H9 (cell line): ENCODE data around the gene PCDHGC5. TPM values are rescaled to one million over a fixed set of nuclear protein-coding genes. Genes with fewer than 3 reads are reported as not detected.

ENCODE experiments used
- DNase-seq: peaks from one replicate; pipeline ENCODE4 v3.0.0-alpha.2; 2017
- H2AFZ ChIP-seq: one replicate; pipeline ENCODE4 v1.6.1; 2013; ENCODE audit warnings: mild to moderate bottlenecking, low read length, control low read depth, moderate library complexity
- H2AK5ac ChIP-seq: 2 replicates; pipeline ENCODE4 v1.6.1; 2013; ENCODE audit warnings: low read length, control low read depth, mixed read lengths; ENCODE audit not compliant: insufficient read length
- H2BK120ac ChIP-seq: one replicate; pipeline ENCODE4 v1.6.1; 2013; ENCODE audit warnings: low read depth, mild to moderate bottlenecking, low read length, control low read depth, inconsistent platforms; ENCODE audit not compliant: poor library complexity, severe bottlenecking
- H2BK12ac ChIP-seq: 2 replicates; pipeline ENCODE4 v1.6.1; 2013; ENCODE audit warnings: low read length, control low read depth, mixed read lengths, low read depth; ENCODE audit not compliant: insufficient read length
- H2BK15ac ChIP-seq: 2 replicates; pipeline ENCODE4 v1.6.1; 2013; ENCODE audit warnings: low read depth, low read length, control low read depth
- H2BK20ac ChIP-seq: one replicate; pipeline ENCODE4 v1.6.1; 2013; ENCODE audit warnings: low read depth, mild to moderate bottlenecking, low read length, control low read depth, inconsistent platforms; ENCODE audit not compliant: poor library complexity, severe bottlenecking
- H2BK5ac ChIP-seq: 2 replicates; pipeline ENCODE4 v1.6.1; 2013; ENCODE audit warnings: low read length, control low read depth, mixed read lengths; ENCODE audit not compliant: insufficient read length
- H3K14ac ChIP-seq: 2 replicates; pipeline ENCODE4 v1.6.1; 2013; ENCODE audit warnings: low read length, control low read depth; ENCODE audit not compliant: insufficient read depth
- H3K18ac ChIP-seq: 2 replicates; pipeline ENCODE4 v1.6.1; 2013; ENCODE audit warnings: low read depth, mild to moderate bottlenecking, mixed read lengths, low read length, control low read depth; ENCODE audit not compliant: insufficient read length
- H3K23ac ChIP-seq: 2 replicates; pipeline ENCODE4 v1.6.1; 2013; ENCODE audit warnings: low read length, control low read depth, mixed read lengths, low read depth; ENCODE audit not compliant: insufficient read length
- H3K23me2 ChIP-seq: 2 replicates; pipeline ENCODE4 v1.6.1; 2013; ENCODE audit warnings: low read depth, mild to moderate bottlenecking, mixed read lengths, low read length, control low read depth; ENCODE audit not compliant: insufficient read length, poor library complexity, severe bottlenecking
- H3K27ac ChIP-seq: 2 replicates; pipeline ENCODE4 v1.5.1; 2013; ENCODE audit warnings: low read length, control low read depth, mixed read lengths, low read depth; ENCODE audit not compliant: insufficient read length
- H3K27me3 ChIP-seq: 2 replicates; pipeline ENCODE4 v1.6.1; 2013; ENCODE audit warnings: low read length, control low read depth, inconsistent platforms; ENCODE audit not compliant: insufficient read depth
- H3K4ac ChIP-seq: 2 replicates; pipeline ENCODE4 v1.6.1; 2013; ENCODE audit warnings: low read depth, mild to moderate bottlenecking, control low read depth, inconsistent platforms, low read length, moderate library complexity
- H3K4me1 ChIP-seq: 2 replicates; pipeline ENCODE4 v1.6.1; 2013; ENCODE audit warnings: low read length, control low read depth, inconsistent platforms; ENCODE audit not compliant: insufficient read depth
- H3K4me2 ChIP-seq: 2 replicates; pipeline ENCODE4 v1.6.1; 2013; ENCODE audit warnings: low read length, control low read depth, mixed read lengths; ENCODE audit not compliant: insufficient read length, insufficient read depth
- H3K56ac ChIP-seq: 2 replicates; pipeline ENCODE4 v1.6.1; 2013; ENCODE audit warnings: low read depth, mild to moderate bottlenecking, mixed read lengths, low read length, control low read depth; ENCODE audit not compliant: insufficient read length
- H3K79me1 ChIP-seq: 2 replicates; pipeline ENCODE4 v1.6.1; 2013; ENCODE audit warnings: low read depth, mild to moderate bottlenecking, moderate library complexity, low read length, control low read depth, inconsistent platforms; ENCODE audit not compliant: insufficient read depth, poor library complexity, severe bottlenecking
- H3K79me2 ChIP-seq: 2 replicates; pipeline ENCODE4 v1.6.1; 2013; ENCODE audit warnings: low read length, control low read depth, inconsistent platforms; ENCODE audit not compliant: insufficient read depth
- H3K9ac ChIP-seq: 2 replicates; pipeline ENCODE4 v1.6.1; 2013; ENCODE audit warnings: low read length, control low read depth, mixed read lengths; ENCODE audit not compliant: insufficient read length; ENCODE audit errors: extremely low read depth
- H3K9me3 ChIP-seq: one replicate; pipeline ENCODE4 v1.6.1; 2013; ENCODE audit warnings: low read depth, low read length, inconsistent platforms; ENCODE audit not compliant: control insufficient read depth
- H3T11ph ChIP-seq: one replicate; pipeline ENCODE4 v1.6.1; 2013; ENCODE audit warnings: mild to moderate bottlenecking, low read length, control low read depth, inconsistent platforms
- H4K20me1 ChIP-seq: one replicate; pipeline ENCODE4 v1.6.1; 2013; ENCODE audit not compliant: control insufficient read depth, insufficient read length, insufficient read depth
- H4K5ac ChIP-seq: 2 replicates; pipeline ENCODE4 v1.6.1; 2013; ENCODE audit warnings: low read depth, mild to moderate bottlenecking, mixed read lengths, low read length, control low read depth; ENCODE audit not compliant: insufficient read length
- H4K8ac ChIP-seq: replicated peaks from 2 replicates; pipeline ENCODE4 v1.6.1; 2013; ENCODE audit warnings: low read length, control low read depth, mixed read lengths, low read depth; ENCODE audit not compliant: insufficient read length
- H4K91ac ChIP-seq: 2 replicates; pipeline ENCODE4 v1.6.1; 2013; ENCODE audit warnings: low read depth, mild to moderate bottlenecking, moderate library complexity, mixed read lengths, low read length, control low read depth; ENCODE audit not compliant: insufficient read length
- H3K27ac Mint-ChIP-seq, 3 experiments: 2 replicates in 2 of 3; 3 replicates in 1 of 3; pipeline ENCODE4 v1.8.0; 2020 to 2021; ENCODE audit warnings: mixed read lengths in 3 of 3, mild to moderate bottlenecking in 1 of 3, moderate library complexity in 1 of 3
- H3K27me3 Mint-ChIP-seq: 2 replicates; pipeline ENCODE4 v1.8.0; 2021; ENCODE audit warnings: low read depth, mild to moderate bottlenecking, moderate library complexity, mixed read lengths
- H3K36me3 Mint-ChIP-seq, 3 experiments: 2 replicates in 2 of 3; 3 replicates in 1 of 3; pipeline ENCODE4 v1.8.0; 2020 to 2021; ENCODE audit warnings: low read depth in 3 of 3, mixed read lengths in 3 of 3; ENCODE audit not compliant: insufficient read depth in 1 of 3
- H3K4me1 Mint-ChIP-seq, 2 experiments: 2 replicates each; pipeline ENCODE4 v1.8.0; 2020; ENCODE audit warnings: mixed read lengths in 2 of 2
- H3K4me3 Mint-ChIP-seq, 2 experiments: 2 replicates in 1 of 2; 3 replicates in 1 of 2; pipeline ENCODE4 v1.8.0; 2020 to 2021; ENCODE audit warnings: mild to moderate bottlenecking in 2 of 2, mixed read lengths in 2 of 2, moderate library complexity in 1 of 2
- H3K9me3 Mint-ChIP-seq, 2 experiments: 2 replicates in 1 of 2; 3 replicates in 1 of 2; pipeline ENCODE4 v1.8.0; 2020; ENCODE audit warnings: mild to moderate bottlenecking in 2 of 2, mixed read lengths in 2 of 2, moderate library complexity in 1 of 2
- WGBS: extraction: QIAGEN DNeasy Blood & Tissue Kit; methylation state at CpG from one replicate; pipeline ENCODE4 v1.1.7; 2013; ENCODE audit warnings: missing lambda C conversion rate, low lambda C conversion rate, mixed read lengths; ENCODE audit not compliant: insufficient read length; ENCODE audit errors: extremely low coverage; 5-methylcytosine and 5-hydroxymethylcytosine counted together
- total RNA-seq: library from RNA; stranded (reverse); gene quantifications from 2 replicates; pipeline ENCODE4 v1.2.1, GENCODE V29; 2021
- TF ChIP-seq, protein P1 (sequence below): fragments of 200-600 bp; sonication (generic); conservative IDR thresholded peaks from 3 replicates; pipeline ENCODE4 v1.8.0; 2021; ENCODE audit warnings: antibody characterized with exemption, mild to moderate bottlenecking

PCDHGC5 gene
- total RNA-seq, 1 experiment from 2014 or later = 0.66 TPM

DNA sequence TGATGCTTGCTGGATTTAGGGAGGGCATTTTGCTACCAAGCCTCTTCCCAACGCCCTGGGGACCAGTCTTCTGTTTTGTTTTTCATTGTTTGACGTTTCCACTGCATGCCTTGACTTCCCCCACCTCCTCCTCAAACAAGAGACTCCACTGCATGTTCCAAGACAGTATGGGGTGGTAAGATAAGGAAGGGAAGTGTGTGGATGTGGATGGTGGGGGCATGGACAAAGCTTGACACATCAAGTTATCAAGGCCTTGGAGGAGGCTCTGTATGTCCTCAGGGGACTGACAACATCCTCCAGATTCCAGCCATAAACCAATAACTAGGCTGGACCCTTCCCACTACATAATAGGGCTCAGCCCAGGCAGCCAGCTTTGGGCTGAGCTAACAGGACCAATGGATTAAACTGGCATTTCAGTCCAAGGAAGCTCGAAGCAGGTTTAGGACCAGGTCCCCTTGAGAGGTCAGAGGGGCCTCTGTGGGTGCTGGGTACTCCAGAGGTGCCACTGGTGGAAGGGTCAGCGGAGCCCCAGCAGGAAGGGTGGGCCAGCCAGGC lies 23.0 kb downstream of the PCDHGC5 start:
- H2BK5ac ChIP-seq = no peak overlapping the region
- H2BK15ac ChIP-seq = no peak overlapping the region
- no peak overlapping the region for H3T11ph ChIP-seq
- H3K56ac ChIP-seq = no peak overlapping the region
- no peak overlapping the region for H3K9ac ChIP-seq
- H3K27ac Mint-ChIP-seq = no peak overlapping the region
- no peak overlapping the region for H3K14ac ChIP-seq
- peaks cover 15 to 25% (median 21%) of the 10 kb centered on the region in 3 experiments for H3K36me3 Mint-ChIP-seq
- H3K79me2 ChIP-seq = no peaks in the 10 kb centered on the region
- H3K27me3 ChIP-seq = no peaks in the 10 kb centered on the region
- H2BK20ac ChIP-seq = no peak overlapping the region
- H2BK120ac ChIP-seq = no peak overlapping the region
- H4K5ac ChIP-seq = no peak overlapping the region
- no peak for DNase-seq
- H3K18ac ChIP-seq = no peak overlapping the region
- H4K8ac ChIP-seq = no peak overlapping the region
- WGBS = no CpG with 5 or more reads among the region's 4 CpGs
- no peak overlapping the region for H2BK12ac ChIP-seq
- TF ChIP-seq, protein P1, sequence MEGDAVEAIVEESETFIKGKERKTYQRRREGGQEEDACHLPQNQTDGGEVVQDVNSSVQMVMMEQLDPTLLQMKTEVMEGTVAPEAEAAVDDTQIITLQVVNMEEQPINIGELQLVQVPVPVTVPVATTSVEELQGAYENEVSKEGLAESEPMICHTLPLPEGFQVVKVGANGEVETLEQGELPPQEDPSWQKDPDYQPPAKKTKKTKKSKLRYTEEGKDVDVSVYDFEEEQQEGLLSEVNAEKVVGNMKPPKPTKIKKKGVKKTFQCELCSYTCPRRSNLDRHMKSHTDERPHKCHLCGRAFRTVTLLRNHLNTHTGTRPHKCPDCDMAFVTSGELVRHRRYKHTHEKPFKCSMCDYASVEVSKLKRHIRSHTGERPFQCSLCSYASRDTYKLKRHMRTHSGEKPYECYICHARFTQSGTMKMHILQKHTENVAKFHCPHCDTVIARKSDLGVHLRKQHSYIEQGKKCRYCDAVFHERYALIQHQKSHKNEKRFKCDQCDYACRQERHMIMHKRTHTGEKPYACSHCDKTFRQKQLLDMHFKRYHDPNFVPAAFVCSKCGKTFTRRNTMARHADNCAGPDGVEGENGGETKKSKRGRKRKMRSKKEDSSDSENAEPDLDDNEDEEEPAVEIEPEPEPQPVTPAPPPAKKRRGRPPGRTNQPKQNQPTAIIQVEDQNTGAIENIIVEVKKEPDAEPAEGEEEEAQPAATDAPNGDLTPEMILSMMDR = no peak
- peaks cover 56 to 66% of the 10 kb centered on the region in 2 experiments for H3K4me1 Mint-ChIP-seq
- H3K27ac ChIP-seq = no peak overlapping the region
- no peak overlapping the region for H2AFZ ChIP-seq
- no peak overlapping the region for H4K91ac ChIP-seq
- H3K4ac ChIP-seq = no peak overlapping the region
- no peak overlapping the region for H3K23ac ChIP-seq
- H2AK5ac ChIP-seq = no peak overlapping the region
- peaks cover 17% of the 10 kb centered on the region for H3K23me2 ChIP-seq
- H3K9me3 Mint-ChIP-seq = no peaks in the 10 kb centered on the region; a peak in 1 of 5 replicates
- H3K79me1 ChIP-seq = no peaks in the 10 kb centered on the region
- H4K20me1 ChIP-seq = no peaks in the 10 kb centered on the region
- H3K9me3 ChIP-seq = no peaks in the 10 kb centered on the region
- peaks cover 4% of the 10 kb centered on the region; the same call in 1 of the 2 replicates for H3K4me1 ChIP-seq
- H3K27me3 Mint-ChIP-seq = peaks cover 3% of the 10 kb centered on the region; the same call in 1 of the 2 replicates
- peak overlapping the region in 1 of 2 experiments; percentile 88; a peak in 1 of 5 replicates for H3K4me3 Mint-ChIP-seq
- no peak overlapping the region for H3K4me2 ChIP-seq
